K562 (cell line): ENCODE measurements around the gene RGMA. TPM values are rescaled to one million over a fixed set of nuclear protein-coding genes. Genes with fewer than 3 reads are reported as not detected.
A peak's percentile ranks its signal among the peaks of the same experiment; 100 is the strongest.

ENCODE experiments used
- ATAC-seq: fragments of 200-7000 bp; cut with Tn5 transposase; 3 replicates; pipeline ENCODE4 v1.9.1; 2020; ENCODE audit warnings: moderate library complexity
- BruUV-seq: library from RNA; stranded (reverse); fragments of 400-500 nt; replicated peaks from 2 replicates; lab custom pipeline; 2021; lab: Mats Ljungman, UMichigan
- CTCF ChIA-PET: fragments of 300-600 bp; formaldehyde crosslinking; extraction: SDS; loops from one replicate; lab custom pipeline; 2021; ENCODE audit warnings: low intra/inter-chr PET ratio; lab: Yijun Ruan, JAX
- POLR2A ChIA-PET: fragments of 300-600, 350-650 bp; sonication (Branson Sonifier 250); formaldehyde crosslinking; extraction: SDS; loops from one replicate; lab custom pipeline; 2021; ENCODE audit warnings: antibody characterized with exemption, inconsistent platforms; lab: Yijun Ruan, JAX
- DNase-seq, 4 experiments: peaks; one replicate each; pipeline versions ENCODE4 v3.0.0 to v3.0.0-alpha.2; 2011 to 2018; ENCODE audit warnings: low spot score in 3 of 4, mixed read lengths in 3 of 4; ENCODE audit errors: extremely low read depth in 1 of 4
- FAIRE-seq: peaks from 2 replicates; lab custom pipeline; 2011; peaks lifted over from hg19 to GRCh38; lab: Jason Lieb, UNC
- H2AFZ ChIP-seq: 2 replicates; pipeline ENCODE4 v1.6.0; 2011; ENCODE audit warnings: low read depth, low read length, control low read depth, inconsistent platforms
- H3K27ac ChIP-seq: fragments of 200-600 bp; 3 replicates; pipeline ENCODE4 v1.8.0; 2011; ENCODE audit warnings: low read depth, mild to moderate bottlenecking, control low read depth, inconsistent platforms, low read length, moderate library complexity, mixed read lengths; ENCODE audit errors: extremely low read depth
- H3K27me3 ChIP-seq, 2 experiments: fragments of 300-600 bp in 1 of 2; 2 replicates in 1 of 2; 3 replicates in 1 of 2; pipeline versions ENCODE4 v1.6.0 to v1.8.0; 2011; ENCODE audit warnings: inconsistent platforms in 2 of 2, low read length in 2 of 2, mild to moderate bottlenecking in 1 of 2, mixed read lengths in 1 of 2, moderate library complexity in 1 of 2; ENCODE audit not compliant: control insufficient read depth in 2 of 2, insufficient read depth in 2 of 2
- H3K36me3 ChIP-seq: fragments of 300-600 bp; 3 replicates; pipeline ENCODE4 v1.8.0; 2011; ENCODE audit warnings: mild to moderate bottlenecking, low read length, inconsistent platforms; ENCODE audit not compliant: control insufficient read depth, insufficient read depth
- H3K4me1 ChIP-seq, 2 experiments: fragments of 200-600 bp in 1 of 2; replicated peaks in 1 of 2; 2 replicates in 1 of 2; 3 replicates in 1 of 2; pipeline versions ENCODE4 v1.5.1 to v1.8.0; 2011; ENCODE audit warnings: inconsistent platforms in 2 of 2, low read length in 2 of 2, mild to moderate bottlenecking in 1 of 2, mixed read lengths in 1 of 2, moderate library complexity in 1 of 2; ENCODE audit not compliant: control insufficient read depth in 2 of 2, insufficient read depth in 2 of 2
- H3K4me2 ChIP-seq: 2 replicates; pipeline ENCODE4 v1.6.1; 2011; ENCODE audit warnings: low read length, control low read depth, inconsistent platforms, mixed read lengths; ENCODE audit not compliant: insufficient read depth
- H3K4me3 ChIP-seq: fragments of 200-600 bp; sonication (generic), shearing (Covaris generic); 2 replicates; pipeline ENCODE4 v1.5.1; 2016; ENCODE audit warnings: control low read depth, inconsistent platforms
- H3K79me2 ChIP-seq: fragments of 200-600 bp; 3 replicates; pipeline ENCODE4 v1.8.0; 2011; ENCODE audit warnings: low read length, inconsistent platforms; ENCODE audit not compliant: control insufficient read depth, insufficient read depth
- H3K9ac ChIP-seq, 2 experiments: 2 replicates each; pipeline versions ENCODE4 v1.6.0 to v1.6.1; 2011; ENCODE audit warnings: low read depth in 2 of 2, low read length in 2 of 2, control low read depth in 1 of 2, inconsistent platforms in 1 of 2, mild to moderate bottlenecking in 1 of 2, mixed read lengths in 1 of 2; ENCODE audit not compliant: insufficient read depth in 1 of 2
- H3K9me1 ChIP-seq: one replicate; pipeline ENCODE4 v1.6.0; 2011; ENCODE audit warnings: inconsistent platforms, mild to moderate bottlenecking, low read length, moderate library complexity; ENCODE audit not compliant: control insufficient read depth, insufficient read depth
- H3K9me3 ChIP-seq: replicated peaks from 2 replicates; pipeline ENCODE4 v1.5.1; 2011; ENCODE audit warnings: low read depth, low read length, inconsistent platforms; ENCODE audit not compliant: control insufficient read depth, insufficient read depth
- H4K20me1 ChIP-seq: replicated peaks from 2 replicates; pipeline ENCODE4 v1.6.1; 2011; ENCODE audit warnings: low read length, inconsistent platforms, mixed read lengths; ENCODE audit not compliant: control insufficient read depth, insufficient read depth
- DEAF1 ChIP-seq: fragments of 450-650 bp; formaldehyde crosslinking; IDR thresholded peaks from 2 replicates; pipeline ENCODE4 v1.4.0; 2020; ENCODE audit warnings: mild to moderate bottlenecking, moderate library complexity
- EP300 ChIP-seq: IDR thresholded peaks from 2 replicates; pipeline ENCODE4 v1.6.1; 2012; ENCODE audit warnings: low read length, improper control_type of control experiment
- FOS ChIP-seq: IDR thresholded peaks from 3 replicates; pipeline ENCODE4 v1.6.1; 2011; ENCODE audit not compliant: insufficient read length; ENCODE audit errors: extremely low read depth
- FOXO4 ChIP-seq: fragments of 450-650 bp; formaldehyde crosslinking; IDR thresholded peaks from 2 replicates; pipeline ENCODE4 v1.4.0; 2020; ENCODE audit warnings: mild to moderate bottlenecking, moderate library complexity
- NFE2L1 ChIP-seq: fragments of 450-650 bp; IDR thresholded peaks from 2 replicates; pipeline ENCODE4 v1.6.1; 2016; ENCODE audit warnings: missing genetic modification characterization, low read depth, mild to moderate bottlenecking, missing compliant biosample characterization, moderate library complexity, borderline replicate concordance
- POLR2A ChIP-seq: fragments of 450-650 bp; conservative IDR thresholded peaks from 2 replicates; pipeline ENCODE4 v1.6.1; 2016
- POLR2G ChIP-seq: fragments of 200-400 bp; formaldehyde crosslinking; IDR thresholded peaks from 2 replicates; pipeline ENCODE4 v1.6.1; 2017; ENCODE audit warnings: low read depth, mild to moderate bottlenecking, antibody characterized with exemption, low read length, moderate library complexity
- RBM22 ChIP-seq: fragments of 200-400 bp; formaldehyde crosslinking; IDR thresholded peaks from 2 replicates; pipeline ENCODE4 v1.6.1; 2018; ENCODE audit warnings: low read length, low read depth; ENCODE audit not compliant: poor library complexity, severe bottlenecking
- SMARCE1 ChIP-seq: fragments of 450-650 bp; IDR thresholded peaks from 2 replicates; pipeline ENCODE4 v1.7.1; 2016; ENCODE audit warnings: mild to moderate bottlenecking
- SUPT5H ChIP-seq: fragments of 450-650 bp; IDR thresholded peaks from 2 replicates; pipeline ENCODE4 v1.6.1; 2016
- XRCC4 ChIP-seq: IDR thresholded peaks from one replicate; pipeline ENCODE4 v1.6.1; 2011; ENCODE audit not compliant: insufficient read depth, insufficient read length; ENCODE audit errors: extremely low read depth
- ZBTB17 ChIP-seq: fragments of 450-650 bp; formaldehyde crosslinking; IDR thresholded peaks from 2 replicates; pipeline ENCODE4 v1.4.0; 2020; ENCODE audit warnings: mild to moderate bottlenecking
- ZNF133 ChIP-seq: fragments of 250-450 bp; sonication (Bioruptor Pico); IDR thresholded peaks from 2 replicates; pipeline ENCODE4 v1.4.0; 2020; ENCODE audit warnings: mild to moderate bottlenecking
- WGBS: fragments of 100-300 bp; shearing (Covaris generic); methylation state at CpG from one replicate; pipeline ENCODE4 v1.1.6; 2016; ENCODE audit warnings: low coverage, mixed read lengths; ENCODE audit not compliant: insufficient coverage; ENCODE audit errors: missing lambda C conversion rate; 5-methylcytosine and 5-hydroxymethylcytosine counted together
- in situ Hi-C: fragments of 300-500 bp; cut with MboI; formaldehyde crosslinking; loops from 4 replicates; pipeline ENCODE4 v1.15.0; 2018; ENCODE audit warnings: inconsistent platforms, mixed read lengths
- intact Hi-C: fragments of 100-400 bp; cut with micrococcal nuclease; formaldehyde crosslinking; loops from 2 replicates; pipeline ENCODE4 v1.14.2; 2022
- polyA plus RNA-seq, 8 experiments: library from polyadenylated mRNA; depleted of rRNA in 4 of 8; stranded (reverse) in 5 of 8; unstranded in 3 of 8; fragments of >200 nt; fragmentation: Nextera tagmentation in 2 of 8; fragmentation: Illumina TruSeq in 1 of 8; extraction: Ambion mirVana in 2 of 8; extraction: Trizol in 1 of 8; gene quantifications; 2 replicates each; pipeline versions ENCODE4 v1.2.1 to v1.2.3, GENCODE V29; 2011 to 2014; ENCODE audit warnings: inconsistent platforms in 1 of 8, missing spikeins in 1 of 8
- total RNA-seq, 7 experiments: library from RNA; depleted of rRNA in 6 of 7; stranded (reverse); fragments of >200 nt in 6 of 7; fragmentation: Illumina TruSeq in 2 of 7; extraction: Trizol in 2 of 7; gene quantifications; 2 replicates each; pipeline versions ENCODE4 v1.2.1 to v1.2.3, GENCODE V29; 2011 to 2021; ENCODE audit warnings: low replicate concordance in 1 of 7
- TF ChIP-seq, protein P1 (sequence below), 2 experiments: fragments of 450-650 bp; IDR thresholded peaks; 2 replicates each; pipeline ENCODE4 v1.6.1; 2018; ENCODE audit warnings: mild to moderate bottlenecking in 2 of 2, low read depth in 1 of 2; ENCODE audit not compliant: partially characterized antibody in 2 of 2

RGMA gene
- total and polyA plus RNA-seq, 9 of the 15 experiments (the other 6 are each of a cell fraction or from before 2014, with no cell fraction given), result 0.03 to 0.05 (median 0.03) TPM; not detected in 6

GRCh38 chr15:93026380-93026817, 62.6 kb downstream of the RGMA start:
- Histone ChIP-seq H3K9ac (no peak overlapping the region), H2AFZ (no peak overlapping the region), H3K79me2 (no peaks in the 10 kb centered on the region), H3K36me3 (peaks cover 65% of the 10 kb centered on the region), H3K4me1 (peaks cover 0 to 16% of the 10 kb centered on the region in 2 experiments; a peak in 1 of 5 replicates), H3K4me2 (no peak overlapping the region), H3K9me3 (no peaks in the 10 kb centered on the region), H3K9me1 (no peaks in the 10 kb centered on the region), H3K27me3 (no peaks in the 10 kb centered on the region), H3K4me3 (no peak overlapping the region), H4K20me1 (peaks cover 22% of the 10 kb centered on the region), H3K27ac (no peak overlapping the region)
- DNase-seq (no peak), FAIRE-seq (no peak), ATAC-seq (no peak; the same call in 2 of the 3 replicates)
- in situ Hi-C loops, result loop anchor here (25.0 kb wide), 1 partner anchor 1286 kb away; no protein-coding TSS in a partner anchor
- BruUV-seq, result no TSS peak
- CTCF ChIA-PET, result no interaction called here
- intact Hi-C loops, result no loop called here
- POLR2A ChIA-PET, result interaction anchor here (0.6 kb wide), 1 partner anchor 8 kb away, joined by 3 read pairs; no protein-coding TSS in a partner anchor
- WGBS, result 88% methylated on average over 9 of the region's 9 CpGs
- TF ChIP-seq NFE2L1 (no peak), ZNF133 (CRISPR knock-in tag) (no peak), EP300 (no peak), POLR2A (peak; percentile 49), XRCC4 (no peak), ZBTB17 (CRISPR knock-in tag) (0 out of 2 replicates have a peak, but pooled peaks have one; percentile 38), SUPT5H (peak; percentile 58), RBM22 (peak; percentile 72), POLR2G (peak; percentile 47), FOS (no peak), DEAF1 (no peak), FOXO4 (CRISPR knock-in tag) (no peak), SMARCE1 (no peak)
- TF ChIP-seq, protein P1, sequence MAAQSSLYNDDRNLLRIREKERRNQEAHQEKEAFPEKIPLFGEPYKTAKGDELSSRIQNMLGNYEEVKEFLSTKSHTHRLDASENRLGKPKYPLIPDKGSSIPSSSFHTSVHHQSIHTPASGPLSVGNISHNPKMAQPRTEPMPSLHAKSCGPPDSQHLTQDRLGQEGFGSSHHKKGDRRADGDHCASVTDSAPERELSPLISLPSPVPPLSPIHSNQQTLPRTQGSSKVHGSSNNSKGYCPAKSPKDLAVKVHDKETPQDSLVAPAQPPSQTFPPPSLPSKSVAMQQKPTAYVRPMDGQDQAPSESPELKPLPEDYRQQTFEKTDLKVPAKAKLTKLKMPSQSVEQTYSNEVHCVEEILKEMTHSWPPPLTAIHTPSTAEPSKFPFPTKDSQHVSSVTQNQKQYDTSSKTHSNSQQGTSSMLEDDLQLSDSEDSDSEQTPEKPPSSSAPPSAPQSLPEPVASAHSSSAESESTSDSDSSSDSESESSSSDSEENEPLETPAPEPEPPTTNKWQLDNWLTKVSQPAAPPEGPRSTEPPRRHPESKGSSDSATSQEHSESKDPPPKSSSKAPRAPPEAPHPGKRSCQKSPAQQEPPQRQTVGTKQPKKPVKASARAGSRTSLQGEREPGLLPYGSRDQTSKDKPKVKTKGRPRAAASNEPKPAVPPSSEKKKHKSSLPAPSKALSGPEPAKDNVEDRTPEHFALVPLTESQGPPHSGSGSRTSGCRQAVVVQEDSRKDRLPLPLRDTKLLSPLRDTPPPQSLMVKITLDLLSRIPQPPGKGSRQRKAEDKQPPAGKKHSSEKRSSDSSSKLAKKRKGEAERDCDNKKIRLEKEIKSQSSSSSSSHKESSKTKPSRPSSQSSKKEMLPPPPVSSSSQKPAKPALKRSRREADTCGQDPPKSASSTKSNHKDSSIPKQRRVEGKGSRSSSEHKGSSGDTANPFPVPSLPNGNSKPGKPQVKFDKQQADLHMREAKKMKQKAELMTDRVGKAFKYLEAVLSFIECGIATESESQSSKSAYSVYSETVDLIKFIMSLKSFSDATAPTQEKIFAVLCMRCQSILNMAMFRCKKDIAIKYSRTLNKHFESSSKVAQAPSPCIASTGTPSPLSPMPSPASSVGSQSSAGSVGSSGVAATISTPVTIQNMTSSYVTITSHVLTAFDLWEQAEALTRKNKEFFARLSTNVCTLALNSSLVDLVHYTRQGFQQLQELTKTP (IDR thresholded peaks at IDR 0.05; ENCODE audit: low read depth in 1 of 2, partially characterized antibody in 2 of 2), result no peak
